SK-N-SH treated with all-trans-retinoic acid at 6 μM for 48 hours (cell line): ENCODE data around the gene DGKI.

Experiments used
- TOX ChIP-seq: fragments of 250-450 bp; sonication (Bioruptor Pico); IDR thresholded peaks from 2 replicates; pipeline ENCODE4 v1.8.0; 2021; ENCODE audit warnings: mild to moderate bottlenecking, moderate library complexity, borderline replicate concordance
- ZFP3 ChIP-seq: fragments of 250-450 bp; sonication (Bioruptor Pico); IDR thresholded peaks from 2 replicates; pipeline ENCODE4 v1.5.0; 2020; ENCODE audit warnings: mild to moderate bottlenecking, moderate library complexity
- TF ChIP-seq, protein P1 (sequence below): fragments of 250-450 bp; sonication (Bioruptor Pico); IDR thresholded peaks from 2 replicates; pipeline ENCODE4 v1.5.1; 2020; ENCODE audit warnings: low read depth, mild to moderate bottlenecking, moderate library complexity
- TF ChIP-seq, protein P2 (sequence below): fragments of 250-450 bp; sonication (Bioruptor Pico); IDR thresholded peaks from 2 replicates; pipeline ENCODE4 v1.8.0; 2020; ENCODE audit warnings: mild to moderate bottlenecking, moderate library complexity, borderline replicate concordance

DNA sequence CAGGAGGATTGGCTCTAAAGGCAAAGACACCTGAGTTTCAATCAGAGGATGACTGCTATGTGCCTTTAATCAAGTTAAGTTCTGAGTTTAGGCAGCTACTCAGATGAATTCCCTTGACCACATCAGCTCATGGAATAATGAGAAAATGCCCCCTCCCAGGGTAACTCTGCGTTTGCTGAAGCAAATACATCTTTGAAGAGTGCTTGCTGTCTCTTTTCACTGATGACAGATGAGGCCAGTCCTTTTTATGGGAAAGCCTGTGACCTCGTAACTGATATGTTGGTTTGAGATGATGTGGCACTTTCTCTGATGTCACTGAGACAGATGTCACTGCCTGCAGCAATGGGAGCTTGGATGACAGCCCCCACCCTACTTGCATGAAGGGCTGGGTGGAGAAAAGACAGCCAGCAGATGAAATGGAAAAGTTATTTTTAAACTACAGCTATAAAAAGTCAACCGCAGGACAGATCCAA is 43.7 kb upstream of the DGKI start:
- TF ChIP-seq TOX (CRISPR knock-in tag) (no peak), ZFP3 (CRISPR knock-in tag) (no peak)
- TF ChIP-seq, protein P1, sequence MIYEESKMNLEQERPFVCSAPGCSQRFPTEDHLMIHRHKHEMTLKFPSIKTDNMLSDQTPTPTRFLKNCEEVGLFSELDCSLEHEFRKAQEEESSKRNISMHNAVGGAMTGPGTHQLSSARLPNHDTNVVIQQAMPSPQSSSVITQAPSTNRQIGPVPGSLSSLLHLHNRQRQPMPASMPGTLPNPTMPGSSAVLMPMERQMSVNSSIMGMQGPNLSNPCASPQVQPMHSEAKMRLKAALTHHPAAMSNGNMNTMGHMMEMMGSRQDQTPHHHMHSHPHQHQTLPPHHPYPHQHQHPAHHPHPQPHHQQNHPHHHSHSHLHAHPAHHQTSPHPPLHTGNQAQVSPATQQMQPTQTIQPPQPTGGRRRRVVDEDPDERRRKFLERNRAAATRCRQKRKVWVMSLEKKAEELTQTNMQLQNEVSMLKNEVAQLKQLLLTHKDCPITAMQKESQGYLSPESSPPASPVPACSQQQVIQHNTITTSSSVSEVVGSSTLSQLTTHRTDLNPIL = no peak
- TF ChIP-seq, protein P2, sequence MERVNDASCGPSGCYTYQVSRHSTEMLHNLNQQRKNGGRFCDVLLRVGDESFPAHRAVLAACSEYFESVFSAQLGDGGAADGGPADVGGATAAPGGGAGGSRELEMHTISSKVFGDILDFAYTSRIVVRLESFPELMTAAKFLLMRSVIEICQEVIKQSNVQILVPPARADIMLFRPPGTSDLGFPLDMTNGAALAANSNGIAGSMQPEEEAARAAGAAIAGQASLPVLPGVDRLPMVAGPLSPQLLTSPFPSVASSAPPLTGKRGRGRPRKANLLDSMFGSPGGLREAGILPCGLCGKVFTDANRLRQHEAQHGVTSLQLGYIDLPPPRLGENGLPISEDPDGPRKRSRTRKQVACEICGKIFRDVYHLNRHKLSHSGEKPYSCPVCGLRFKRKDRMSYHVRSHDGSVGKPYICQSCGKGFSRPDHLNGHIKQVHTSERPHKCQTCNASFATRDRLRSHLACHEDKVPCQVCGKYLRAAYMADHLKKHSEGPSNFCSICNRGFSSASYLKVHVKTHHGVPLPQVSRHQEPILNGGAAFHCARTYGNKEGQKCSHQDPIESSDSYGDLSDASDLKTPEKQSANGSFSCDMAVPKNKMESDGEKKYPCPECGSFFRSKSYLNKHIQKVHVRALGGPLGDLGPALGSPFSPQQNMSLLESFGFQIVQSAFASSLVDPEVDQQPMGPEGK (CRISPR knock-in tag) = no peak
